Measurements from ENCODE around the gene SLC12A8.

Gene SLC12A8

GRCh38 chr3:125212509-125213363, at the start of gene SLC12A8:
Gene SLC12A8, minus strand, starts transcription at chr3:125212748. Its CDS starts 1,399 bp downstream, at chr3:125211349.
- peak; percentile 24 for DNase-seq (ENCODE audit: low spot score)

GRCh38 chr3:125262161-125262560, 49.6 kb upstream of the SLC12A8 start:
- DNase-seq (ENCODE audit: low spot score): no peak

GRCh38 chr3:125261031-125261430, 48.5 kb upstream of the SLC12A8 start:
- no peak for DNase-seq (ENCODE audit: low spot score)

GRCh38 chr3:125260158-125260557, 47.6 kb upstream of the SLC12A8 start:
- no peak for DNase-seq (ENCODE audit: low spot score)

- DNase-seq (ENCODE audit: low spot score): no peak
Observed at GRCh38 chr3:125257536-125257935, 45.0 kb upstream of the SLC12A8 start.

- no peak for DNase-seq (ENCODE audit: low spot score)
Observed at GRCh38 chr3:125256675-125257074, 44.1 kb upstream of the SLC12A8 start.

GRCh38 chr3:125250973-125251372, 38.4 kb upstream of the SLC12A8 start:
- no peak for DNase-seq (ENCODE audit: low spot score)

GRCh38 chr3:125246237-125246636, 33.7 kb upstream of the SLC12A8 start:
- no peak for DNase-seq (ENCODE audit: low spot score)

GRCh38 chr3:125245521-125245920, 33.0 kb upstream of the SLC12A8 start:
- DNase-seq (ENCODE audit: low spot score): no peak

- no peak for DNase-seq (ENCODE audit: low spot score)
Observed at GRCh38 chr3:125240496-125240895, 27.9 kb upstream of the SLC12A8 start.

GRCh38 chr3:125239266-125239665, 26.7 kb upstream of the SLC12A8 start:
- no peak for DNase-seq (ENCODE audit: low spot score)

- DNase-seq (ENCODE audit: low spot score): no peak
Observed at GRCh38 chr3:125238759-125239158, 26.2 kb upstream of the SLC12A8 start.

- DNase-seq (ENCODE audit: low spot score): no peak
Observed at GRCh38 chr3:125236331-125236903, 23.9 kb upstream of the SLC12A8 start.

- no peak for DNase-seq (ENCODE audit: low spot score)
Observed at GRCh38 chr3:125234831-125235230, 22.3 kb upstream of the SLC12A8 start.

- DNase-seq (ENCODE audit: low spot score): no peak
Observed at GRCh38 chr3:125232401-125232800, 19.9 kb upstream of the SLC12A8 start.

GRCh38 chr3:125231895-125232294, 19.3 kb upstream of the SLC12A8 start:
- no peak for DNase-seq (ENCODE audit: low spot score)

- no peak for DNase-seq (ENCODE audit: low spot score)
Observed at GRCh38 chr3:125229707-125230106, 17.2 kb upstream of the SLC12A8 start.

- DNase-seq (ENCODE audit: low spot score): no peak
Observed at GRCh38 chr3:125229168-125229567, 16.6 kb upstream of the SLC12A8 start.

- no peak for DNase-seq (ENCODE audit: low spot score)
Observed at GRCh38 chr3:125221831-125222230, 9.3 kb upstream of the SLC12A8 start.

GRCh38 chr3:125220727-125221429, 8.3 kb upstream of the SLC12A8 start:
- no peak for DNase-seq (ENCODE audit: low spot score)

- no peak for DNase-seq (ENCODE audit: low spot score)
Observed at GRCh38 chr3:125220183-125220582, 7.6 kb upstream of the SLC12A8 start.

- DNase-seq (ENCODE audit: low spot score): no peak
Observed at GRCh38 chr3:125219261-125219701, 6.7 kb upstream of the SLC12A8 start.

- DNase-seq (ENCODE audit: low spot score): no peak
Observed at GRCh38 chr3:125214738-125215137, 2.2 kb upstream of the SLC12A8 start.
